ENCODE measurements around the gene FUBP1. TPM values are rescaled to one million over a fixed set of nuclear protein-coding genes. Genes with fewer than 3 reads are reported as not detected.

The FUBP1 gene
- total RNA-seq, 1 experiment from 2014 or later: 208 TPM

DNA sequence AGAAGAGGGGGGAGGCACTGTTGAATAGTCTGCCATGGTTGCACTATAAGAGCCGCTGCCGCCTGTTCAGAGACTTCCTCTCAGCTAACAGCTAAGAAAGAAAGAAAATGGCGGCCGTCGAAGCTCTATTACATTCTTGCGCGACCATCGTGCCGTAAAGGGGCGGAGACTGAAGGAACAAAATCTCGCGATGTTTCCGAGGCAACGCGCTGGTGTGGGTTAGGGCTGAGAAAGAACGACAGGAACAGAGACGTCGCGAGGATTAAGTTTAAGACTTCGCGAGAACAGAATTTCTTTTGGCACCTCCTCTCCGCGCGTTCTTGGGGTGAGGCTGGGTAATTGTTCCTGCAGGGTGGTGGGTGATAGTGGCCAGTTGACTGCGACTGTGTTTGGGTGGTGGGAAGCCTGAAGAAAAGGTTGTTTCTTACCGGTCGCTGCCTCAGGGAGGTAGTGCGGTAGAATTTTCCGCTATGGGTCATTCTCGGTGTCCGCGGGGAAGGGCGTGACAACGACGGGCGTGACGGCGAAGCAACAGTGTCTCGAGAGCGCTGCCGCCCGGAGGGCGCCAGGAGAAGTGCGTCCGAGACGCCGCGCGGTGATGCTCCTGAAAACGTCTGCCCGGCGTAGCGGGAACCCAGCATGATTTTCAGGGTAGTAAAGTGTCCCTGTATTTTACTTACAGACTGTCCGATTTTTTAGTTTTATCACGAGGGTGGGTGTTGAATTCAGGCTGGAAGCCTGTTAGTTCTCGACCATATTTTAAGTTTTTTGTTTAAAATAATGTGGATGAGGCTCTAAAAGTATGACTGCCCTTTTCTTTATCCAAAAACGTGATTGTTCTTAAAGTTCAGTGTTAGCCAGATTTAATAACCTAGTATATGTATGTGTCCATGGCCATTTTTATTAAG, at the start of gene FUBP1 (continued):
- TF ChIP-seq, protein P1, sequence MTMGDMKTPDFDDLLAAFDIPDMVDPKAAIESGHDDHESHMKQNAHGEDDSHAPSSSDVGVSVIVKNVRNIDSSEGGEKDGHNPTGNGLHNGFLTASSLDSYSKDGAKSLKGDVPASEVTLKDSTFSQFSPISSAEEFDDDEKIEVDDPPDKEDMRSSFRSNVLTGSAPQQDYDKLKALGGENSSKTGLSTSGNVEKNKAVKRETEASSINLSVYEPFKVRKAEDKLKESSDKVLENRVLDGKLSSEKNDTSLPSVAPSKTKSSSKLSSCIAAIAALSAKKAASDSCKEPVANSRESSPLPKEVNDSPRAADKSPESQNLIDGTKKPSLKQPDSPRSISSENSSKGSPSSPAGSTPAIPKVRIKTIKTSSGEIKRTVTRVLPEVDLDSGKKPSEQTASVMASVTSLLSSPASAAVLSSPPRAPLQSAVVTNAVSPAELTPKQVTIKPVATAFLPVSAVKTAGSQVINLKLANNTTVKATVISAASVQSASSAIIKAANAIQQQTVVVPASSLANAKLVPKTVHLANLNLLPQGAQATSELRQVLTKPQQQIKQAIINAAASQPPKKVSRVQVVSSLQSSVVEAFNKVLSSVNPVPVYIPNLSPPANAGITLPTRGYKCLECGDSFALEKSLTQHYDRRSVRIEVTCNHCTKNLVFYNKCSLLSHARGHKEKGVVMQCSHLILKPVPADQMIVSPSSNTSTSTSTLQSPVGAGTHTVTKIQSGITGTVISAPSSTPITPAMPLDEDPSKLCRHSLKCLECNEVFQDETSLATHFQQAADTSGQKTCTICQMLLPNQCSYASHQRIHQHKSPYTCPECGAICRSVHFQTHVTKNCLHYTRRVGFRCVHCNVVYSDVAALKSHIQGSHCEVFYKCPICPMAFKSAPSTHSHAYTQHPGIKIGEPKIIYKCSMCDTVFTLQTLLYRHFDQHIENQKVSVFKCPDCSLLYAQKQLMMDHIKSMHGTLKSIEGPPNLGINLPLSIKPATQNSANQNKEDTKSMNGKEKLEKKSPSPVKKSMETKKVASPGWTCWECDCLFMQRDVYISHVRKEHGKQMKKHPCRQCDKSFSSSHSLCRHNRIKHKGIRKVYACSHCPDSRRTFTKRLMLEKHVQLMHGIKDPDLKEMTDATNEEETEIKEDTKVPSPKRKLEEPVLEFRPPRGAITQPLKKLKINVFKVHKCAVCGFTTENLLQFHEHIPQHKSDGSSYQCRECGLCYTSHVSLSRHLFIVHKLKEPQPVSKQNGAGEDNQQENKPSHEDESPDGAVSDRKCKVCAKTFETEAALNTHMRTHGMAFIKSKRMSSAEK (CRISPR knock-in tag; IDR thresholded peaks at IDR 0.05; ENCODE audit: borderline replicate concordance): 0 out of 2 replicates have a peak, but pooled peaks have one; percentile 80
- TF ChIP-seq ZNF423 (CRISPR knock-in tag; IDR thresholded peaks at IDR 0.05) (no peak), ZNF317 (CRISPR knock-in tag; IDR thresholded peaks at IDR 0.05; ENCODE audit: borderline replicate concordance, low read depth) (no peak), NR2C2 (CRISPR knock-in tag; IDR thresholded peaks at IDR 0.05) (no peak), ETV6 (CRISPR knock-in tag; IDR thresholded peaks at IDR 0.05) (no peak), NFATC4 (CRISPR knock-in tag; IDR thresholded peaks at IDR 0.05) (no peak), ZNF396 (CRISPR knock-in tag; IDR thresholded peaks at IDR 0.05; ENCODE audit: borderline replicate concordance) (no peak), GABPB1 (CRISPR knock-in tag; IDR thresholded peaks at IDR 0.05) (no peak; the same call in 1 of the 2 replicates), ESRRA (CRISPR knock-in tag; IDR thresholded peaks at IDR 0.05; ENCODE audit: borderline replicate concordance) (no peak), ZBTB21 (CRISPR knock-in tag; IDR thresholded peaks at IDR 0.05; ENCODE audit: borderline replicate concordance) (no peak; the same call in 1 of the 2 replicates)
- TF ChIP-seq, protein P2, sequence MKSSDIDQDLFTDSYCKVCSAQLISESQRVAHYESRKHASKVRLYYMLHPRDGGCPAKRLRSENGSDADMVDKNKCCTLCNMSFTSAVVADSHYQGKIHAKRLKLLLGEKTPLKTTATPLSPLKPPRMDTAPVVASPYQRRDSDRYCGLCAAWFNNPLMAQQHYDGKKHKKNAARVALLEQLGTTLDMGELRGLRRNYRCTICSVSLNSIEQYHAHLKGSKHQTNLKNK (CRISPR knock-in tag; IDR thresholded peaks at IDR 0.05): no peak
- TF ChIP-seq, protein P3, sequence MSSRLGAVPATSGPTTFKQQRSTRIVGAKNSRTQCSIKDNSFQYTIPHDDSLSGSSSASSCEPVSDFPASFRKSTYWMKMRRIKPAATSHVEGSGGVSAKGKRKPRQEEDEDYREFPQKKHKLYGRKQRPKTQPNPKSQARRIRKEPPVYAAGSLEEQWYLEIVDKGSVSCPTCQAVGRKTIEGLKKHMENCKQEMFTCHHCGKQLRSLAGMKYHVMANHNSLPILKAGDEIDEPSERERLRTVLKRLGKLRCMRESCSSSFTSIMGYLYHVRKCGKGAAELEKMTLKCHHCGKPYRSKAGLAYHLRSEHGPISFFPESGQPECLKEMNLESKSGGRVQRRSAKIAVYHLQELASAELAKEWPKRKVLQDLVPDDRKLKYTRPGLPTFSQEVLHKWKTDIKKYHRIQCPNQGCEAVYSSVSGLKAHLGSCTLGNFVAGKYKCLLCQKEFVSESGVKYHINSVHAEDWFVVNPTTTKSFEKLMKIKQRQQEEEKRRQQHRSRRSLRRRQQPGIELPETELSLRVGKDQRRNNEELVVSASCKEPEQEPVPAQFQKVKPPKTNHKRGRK (CRISPR knock-in tag; IDR thresholded peaks at IDR 0.05; ENCODE audit: borderline replicate concordance): no peak
- TF ChIP-seq, protein P4, sequence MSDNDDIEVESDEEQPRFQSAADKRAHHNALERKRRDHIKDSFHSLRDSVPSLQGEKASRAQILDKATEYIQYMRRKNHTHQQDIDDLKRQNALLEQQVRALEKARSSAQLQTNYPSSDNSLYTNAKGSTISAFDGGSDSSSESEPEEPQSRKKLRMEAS (CRISPR knock-in tag; IDR thresholded peaks at IDR 0.05): peak; percentile 79
- TF ChIP-seq, protein P5, sequence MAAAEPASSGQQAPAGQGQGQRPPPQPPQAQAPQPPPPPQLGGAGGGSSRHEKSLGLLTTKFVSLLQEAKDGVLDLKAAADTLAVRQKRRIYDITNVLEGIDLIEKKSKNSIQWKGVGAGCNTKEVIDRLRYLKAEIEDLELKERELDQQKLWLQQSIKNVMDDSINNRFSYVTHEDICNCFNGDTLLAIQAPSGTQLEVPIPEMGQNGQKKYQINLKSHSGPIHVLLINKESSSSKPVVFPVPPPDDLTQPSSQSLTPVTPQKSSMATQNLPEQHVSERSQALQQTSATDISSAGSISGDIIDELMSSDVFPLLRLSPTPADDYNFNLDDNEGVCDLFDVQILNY (CRISPR knock-in tag; IDR thresholded peaks at IDR 0.05): no peak
- TF ChIP-seq, protein P6, sequence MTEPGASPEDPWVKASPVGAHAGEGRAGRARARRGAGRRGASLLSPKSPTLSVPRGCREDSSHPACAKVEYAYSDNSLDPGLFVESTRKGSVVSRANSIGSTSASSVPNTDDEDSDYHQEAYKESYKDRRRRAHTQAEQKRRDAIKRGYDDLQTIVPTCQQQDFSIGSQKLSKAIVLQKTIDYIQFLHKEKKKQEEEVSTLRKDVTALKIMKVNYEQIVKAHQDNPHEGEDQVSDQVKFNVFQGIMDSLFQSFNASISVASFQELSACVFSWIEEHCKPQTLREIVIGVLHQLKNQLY (CRISPR knock-in tag; IDR thresholded peaks at IDR 0.05): no peak
- TF ChIP-seq, protein P7, sequence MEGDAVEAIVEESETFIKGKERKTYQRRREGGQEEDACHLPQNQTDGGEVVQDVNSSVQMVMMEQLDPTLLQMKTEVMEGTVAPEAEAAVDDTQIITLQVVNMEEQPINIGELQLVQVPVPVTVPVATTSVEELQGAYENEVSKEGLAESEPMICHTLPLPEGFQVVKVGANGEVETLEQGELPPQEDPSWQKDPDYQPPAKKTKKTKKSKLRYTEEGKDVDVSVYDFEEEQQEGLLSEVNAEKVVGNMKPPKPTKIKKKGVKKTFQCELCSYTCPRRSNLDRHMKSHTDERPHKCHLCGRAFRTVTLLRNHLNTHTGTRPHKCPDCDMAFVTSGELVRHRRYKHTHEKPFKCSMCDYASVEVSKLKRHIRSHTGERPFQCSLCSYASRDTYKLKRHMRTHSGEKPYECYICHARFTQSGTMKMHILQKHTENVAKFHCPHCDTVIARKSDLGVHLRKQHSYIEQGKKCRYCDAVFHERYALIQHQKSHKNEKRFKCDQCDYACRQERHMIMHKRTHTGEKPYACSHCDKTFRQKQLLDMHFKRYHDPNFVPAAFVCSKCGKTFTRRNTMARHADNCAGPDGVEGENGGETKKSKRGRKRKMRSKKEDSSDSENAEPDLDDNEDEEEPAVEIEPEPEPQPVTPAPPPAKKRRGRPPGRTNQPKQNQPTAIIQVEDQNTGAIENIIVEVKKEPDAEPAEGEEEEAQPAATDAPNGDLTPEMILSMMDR (IDR thresholded peaks at IDR 0.05): 0 out of 2 replicates have a peak, but pooled peaks have one; percentile 19
- TF ChIP-seq, protein P8, sequence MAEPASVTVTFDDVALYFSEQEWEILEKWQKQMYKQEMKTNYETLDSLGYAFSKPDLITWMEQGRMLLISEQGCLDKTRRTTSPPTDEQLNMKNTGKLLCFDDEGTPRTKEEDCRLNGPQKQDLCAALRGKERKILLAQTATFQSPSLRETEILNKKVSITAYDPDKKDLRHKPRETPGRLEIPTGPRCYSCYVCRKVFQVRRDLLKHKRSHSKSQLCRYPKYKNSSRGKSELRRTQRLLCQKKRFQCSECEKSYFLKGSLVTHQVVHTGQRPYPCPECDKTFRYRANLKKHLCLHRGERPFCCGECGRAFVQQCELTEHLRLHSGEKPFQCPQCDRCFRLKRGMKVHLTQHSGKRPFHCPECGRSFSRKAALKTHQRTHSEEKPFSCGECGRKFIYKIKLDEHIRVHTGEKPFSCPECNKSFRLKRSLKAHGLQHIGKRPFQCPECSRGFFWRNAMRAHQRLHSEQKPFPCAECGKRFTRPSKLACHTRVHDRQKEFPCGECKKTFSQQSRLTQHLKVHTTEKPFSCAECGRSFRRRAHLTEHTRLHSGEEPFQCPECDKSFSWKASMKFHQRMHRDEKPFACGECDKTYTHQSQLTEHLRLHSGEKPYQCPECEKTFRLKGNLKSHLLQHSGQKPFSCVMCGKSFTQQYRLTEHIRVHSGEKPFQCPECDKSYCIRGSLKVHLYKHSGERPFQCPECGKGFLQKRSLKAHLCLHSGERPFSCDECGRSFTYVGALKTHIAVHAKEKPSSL (CRISPR knock-in tag; conservative IDR thresholded peaks at IDR 0.05): no peak
- TF ChIP-seq, protein P9, sequence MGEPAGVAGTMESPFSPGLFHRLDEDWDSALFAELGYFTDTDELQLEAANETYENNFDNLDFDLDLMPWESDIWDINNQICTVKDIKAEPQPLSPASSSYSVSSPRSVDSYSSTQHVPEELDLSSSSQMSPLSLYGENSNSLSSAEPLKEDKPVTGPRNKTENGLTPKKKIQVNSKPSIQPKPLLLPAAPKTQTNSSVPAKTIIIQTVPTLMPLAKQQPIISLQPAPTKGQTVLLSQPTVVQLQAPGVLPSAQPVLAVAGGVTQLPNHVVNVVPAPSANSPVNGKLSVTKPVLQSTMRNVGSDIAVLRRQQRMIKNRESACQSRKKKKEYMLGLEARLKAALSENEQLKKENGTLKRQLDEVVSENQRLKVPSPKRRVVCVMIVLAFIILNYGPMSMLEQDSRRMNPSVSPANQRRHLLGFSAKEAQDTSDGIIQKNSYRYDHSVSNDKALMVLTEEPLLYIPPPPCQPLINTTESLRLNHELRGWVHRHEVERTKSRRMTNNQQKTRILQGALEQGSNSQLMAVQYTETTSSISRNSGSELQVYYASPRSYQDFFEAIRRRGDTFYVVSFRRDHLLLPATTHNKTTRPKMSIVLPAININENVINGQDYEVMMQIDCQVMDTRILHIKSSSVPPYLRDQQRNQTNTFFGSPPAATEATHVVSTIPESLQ (CRISPR knock-in tag; IDR thresholded peaks at IDR 0.05): no peak
- TF ChIP-seq, protein P10, sequence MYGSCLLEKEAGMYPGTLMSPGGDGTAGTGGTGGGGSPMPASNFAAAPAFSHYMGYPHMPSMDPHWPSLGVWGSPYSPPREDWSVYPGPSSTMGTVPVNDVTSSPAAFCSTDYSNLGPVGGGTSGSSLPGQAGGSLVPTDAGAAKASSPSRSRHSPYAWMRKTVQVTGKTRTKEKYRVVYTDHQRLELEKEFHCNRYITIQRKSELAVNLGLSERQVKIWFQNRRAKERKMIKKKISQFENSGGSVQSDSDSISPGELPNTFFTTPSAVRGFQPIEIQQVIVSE (CRISPR knock-in tag; IDR thresholded peaks at IDR 0.05; ENCODE audit: borderline replicate concordance): no peak
- TF ChIP-seq, protein P11, sequence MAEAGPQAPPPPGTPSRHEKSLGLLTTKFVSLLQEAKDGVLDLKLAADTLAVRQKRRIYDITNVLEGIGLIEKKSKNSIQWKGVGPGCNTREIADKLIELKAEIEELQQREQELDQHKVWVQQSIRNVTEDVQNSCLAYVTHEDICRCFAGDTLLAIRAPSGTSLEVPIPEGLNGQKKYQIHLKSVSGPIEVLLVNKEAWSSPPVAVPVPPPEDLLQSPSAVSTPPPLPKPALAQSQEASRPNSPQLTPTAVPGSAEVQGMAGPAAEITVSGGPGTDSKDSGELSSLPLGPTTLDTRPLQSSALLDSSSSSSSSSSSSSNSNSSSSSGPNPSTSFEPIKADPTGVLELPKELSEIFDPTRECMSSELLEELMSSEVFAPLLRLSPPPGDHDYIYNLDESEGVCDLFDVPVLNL (CRISPR knock-in tag; IDR thresholded peaks at IDR 0.05; ENCODE audit: borderline replicate concordance, low read depth): no peak

Data from WTC11 (cell line).